B cell (primary cell): ENCODE results near the gene RNU4-1.

ENCODE experiments used
- EZH2 ChIP-seq: IDR thresholded peaks from 2 replicates; pipeline ENCODE4 v1.6.1; 2012; ENCODE audit warnings: borderline replicate concordance, low read depth, mild to moderate bottlenecking, moderate library complexity, low read length; ENCODE audit not compliant: insufficient read depth, poor library complexity, severe bottlenecking
- TF ChIP-seq, protein P1 (sequence below): fragments of 200-600 bp; IDR thresholded peaks from one replicate; pipeline ENCODE4 v1.8.0; 2022; ENCODE audit warnings: antibody characterized with exemption, mild to moderate bottlenecking

- TF ChIP-seq, protein P1, sequence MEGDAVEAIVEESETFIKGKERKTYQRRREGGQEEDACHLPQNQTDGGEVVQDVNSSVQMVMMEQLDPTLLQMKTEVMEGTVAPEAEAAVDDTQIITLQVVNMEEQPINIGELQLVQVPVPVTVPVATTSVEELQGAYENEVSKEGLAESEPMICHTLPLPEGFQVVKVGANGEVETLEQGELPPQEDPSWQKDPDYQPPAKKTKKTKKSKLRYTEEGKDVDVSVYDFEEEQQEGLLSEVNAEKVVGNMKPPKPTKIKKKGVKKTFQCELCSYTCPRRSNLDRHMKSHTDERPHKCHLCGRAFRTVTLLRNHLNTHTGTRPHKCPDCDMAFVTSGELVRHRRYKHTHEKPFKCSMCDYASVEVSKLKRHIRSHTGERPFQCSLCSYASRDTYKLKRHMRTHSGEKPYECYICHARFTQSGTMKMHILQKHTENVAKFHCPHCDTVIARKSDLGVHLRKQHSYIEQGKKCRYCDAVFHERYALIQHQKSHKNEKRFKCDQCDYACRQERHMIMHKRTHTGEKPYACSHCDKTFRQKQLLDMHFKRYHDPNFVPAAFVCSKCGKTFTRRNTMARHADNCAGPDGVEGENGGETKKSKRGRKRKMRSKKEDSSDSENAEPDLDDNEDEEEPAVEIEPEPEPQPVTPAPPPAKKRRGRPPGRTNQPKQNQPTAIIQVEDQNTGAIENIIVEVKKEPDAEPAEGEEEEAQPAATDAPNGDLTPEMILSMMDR: no peak
- TF ChIP-seq EZH2: no peak
These were observed 30.8 kb downstream of the RNU4-1 start for GRCh38 chr12:120261951-120262851.
